Cardiac muscle cell (in vitro differentiated cells and primary cell): ENCODE measurements around the gene IDNK. TPM values are rescaled to one million over a fixed set of nuclear protein-coding genes. Genes with fewer than 3 reads are reported as not detected.

ENCODE experiments used
- DNase-seq, 2 donors: peaks; one replicate each; pipeline versions ENCODE4 v3.0.0 to v3.0.0-alpha.2; 2010 to 2017; ENCODE audit warnings: low read depth in 1 of 2, low spot score in 1 of 2
- H3K27ac ChIP-seq: fragments of 200-600 bp; sonication (generic); 2 replicates; pipeline ENCODE4 v1.5.1; 2016
- H3K27me3 ChIP-seq: fragments of 200-600 bp; sonication (generic); 2 replicates; pipeline ENCODE4 v1.6.0; 2016; ENCODE audit warnings: control low read depth
- H3K36me3 ChIP-seq: fragments of 200-600 bp; sonication (generic); 2 replicates; pipeline ENCODE4 v1.5.1; 2016; ENCODE audit warnings: control low read depth
- H3K4me1 ChIP-seq: fragments of 200-600 bp; sonication (generic); 2 replicates; pipeline ENCODE4 v1.8.1; 2017; ENCODE audit warnings: low read depth, mild to moderate bottlenecking, mixed run types
- H3K4me3 ChIP-seq: fragments of 200-600 bp; sonication (generic); 2 replicates; pipeline ENCODE4 v1.5.1; 2016; ENCODE audit warnings: mild to moderate bottlenecking
- H3K9me3 ChIP-seq: fragments of 200-600 bp; sonication (generic); 2 replicates; pipeline ENCODE4 v1.5.1; 2017; ENCODE audit warnings: low read depth, mild to moderate bottlenecking, control low read depth
- CTCF ChIP-seq: IDR thresholded peaks from 2 replicates; pipeline ENCODE4 v1.5.1; 2012; ENCODE audit warnings: low read depth, mild to moderate bottlenecking, low read length
- polyA plus RNA-seq: library from polyadenylated mRNA; unstranded; fragments of >200 nt; fragmentation: Nextera tagmentation; extraction: Ambion mirVana; gene quantifications from 2 replicates; pipeline ENCODE4 v1.2.1, GENCODE V29; 2016
- total RNA-seq: library from RNA; depleted of rRNA; stranded (reverse); fragments of >200 nt; gene quantifications from 2 replicates; pipeline ENCODE4 v1.2.3, GENCODE V29; 2016

Gene IDNK
- total and polyA plus RNA-seq, 2 experiments from 2014 or later = 6.0 to 6.4 TPM

- TF ChIP-seq CTCF = no peak
- no peak for DNase-seq
- Histone ChIP-seq H3K9me3 (no peaks in the 10 kb centered on the region), H3K4me3 (no peak overlapping the region), H3K36me3 (peaks cover 28% of the 10 kb centered on the region), H3K4me1 (no peaks in the 10 kb centered on the region), H3K27ac (no peak overlapping the region), H3K27me3 (no peaks in the 10 kb centered on the region)
These were observed 33.2 kb downstream of the IDNK start for GRCh38 chr9:83656032-83656680.

- no peak for DNase-seq
- Histone ChIP-seq H3K27ac (no peak overlapping the region), H3K4me1 (no peaks in the 10 kb centered on the region), H3K4me3 (no peak overlapping the region), H3K36me3 (peaks cover 30% of the 10 kb centered on the region), H3K9me3 (no peaks in the 10 kb centered on the region), H3K27me3 (no peaks in the 10 kb centered on the region)
- TF ChIP-seq CTCF = no peak
These were observed 34.0 kb downstream of the IDNK start for GRCh38 chr9:83656952-83657351.

GRCh38 chr9:83662933-83663332, 40.0 kb downstream of the IDNK start:
- H3K36me3 ChIP-seq = peaks cover 53% of the 10 kb centered on the region
- H3K4me1 ChIP-seq = no peaks in the 10 kb centered on the region
- no peak for DNase-seq
- H3K27ac ChIP-seq = no peak overlapping the region
- H3K9me3 ChIP-seq = no peaks in the 10 kb centered on the region
- TF ChIP-seq CTCF = no peak
- H3K27me3 ChIP-seq = no peaks in the 10 kb centered on the region
- no peak overlapping the region for H3K4me3 ChIP-seq

GRCh38 chr9:83665580-83666200, 42.7 kb downstream of the IDNK start:
- H3K36me3 ChIP-seq = peaks cover 47% of the 10 kb centered on the region
- TF ChIP-seq CTCF = no peak
- no peak overlapping the region for H3K4me3 ChIP-seq
- H3K4me1 ChIP-seq = no peaks in the 10 kb centered on the region
- no peak overlapping the region for H3K27ac ChIP-seq
- no peaks in the 10 kb centered on the region for H3K9me3 ChIP-seq
- no peaks in the 10 kb centered on the region for H3K27me3 ChIP-seq
- DNase-seq = no peak

- no peak overlapping the region for H3K27ac ChIP-seq
- no peaks in the 10 kb centered on the region for H3K4me1 ChIP-seq
- peaks cover 27% of the 10 kb centered on the region for H3K36me3 ChIP-seq
- no peak overlapping the region for H3K4me3 ChIP-seq
- no peak for TF ChIP-seq CTCF
- H3K27me3 ChIP-seq = no peaks in the 10 kb centered on the region
- H3K9me3 ChIP-seq = no peaks in the 10 kb centered on the region
- no peak for DNase-seq
These were observed 46.1 kb downstream of the IDNK start for GRCh38 chr9:83669067-83669466.
